HFFc6 (cell line): ENCODE measurements around the gene MKLN1. TPM values are rescaled to one million over a fixed set of nuclear protein-coding genes. Genes with fewer than 3 reads are reported as not detected.
A peak's percentile ranks its signal among the peaks of the same experiment; 100 is the strongest.

Experiments
- DNase-seq: peaks from one replicate; pipeline ENCODE4 v3.0.0-alpha.2; 2018
- H3K27ac Mint-ChIP-seq: 2 replicates; pipeline ENCODE4 v1.8.0; 2020; ENCODE audit warnings: mild to moderate bottlenecking, mixed read lengths
- H3K27me3 Mint-ChIP-seq: 2 replicates; pipeline ENCODE4 v1.8.0; 2021; ENCODE audit warnings: mild to moderate bottlenecking, moderate library complexity, mixed read lengths; ENCODE audit not compliant: insufficient read depth
- H3K36me3 Mint-ChIP-seq: 2 replicates; pipeline ENCODE4 v1.8.0; 2021; ENCODE audit warnings: low read depth, mixed read lengths
- H3K4me1 Mint-ChIP-seq: 2 replicates; pipeline ENCODE4 v1.8.0; 2020; ENCODE audit warnings: low read depth, mixed read lengths
- H3K4me3 Mint-ChIP-seq: 2 replicates; pipeline ENCODE4 v1.8.0; 2020; ENCODE audit warnings: mild to moderate bottlenecking, moderate library complexity, mixed read lengths
- H3K9me3 Mint-ChIP-seq: 2 replicates; pipeline ENCODE4 v1.8.0; 2020; ENCODE audit warnings: mild to moderate bottlenecking, mixed read lengths
- total RNA-seq, 6 experiments: library from RNA; stranded (reverse); fragmentation: NEBNext Ultra II Directional; extraction: Animal tissue kit (Norgen Biotek cat#: 25700); gene quantifications; 2 replicates in 1 of 6; 3 replicates in 5 of 6; pipeline ENCODE4 v1.2.3, GENCODE V29; 2021
- TF ChIP-seq, protein P1 (sequence below): fragments of 200-600 bp; sonication (generic); IDR thresholded peaks from 2 replicates; pipeline ENCODE4 v1.5.0; 2021; ENCODE audit warnings: antibody characterized with exemption, mild to moderate bottlenecking

MKLN1 gene
- total RNA-seq, 6 experiments from 2014 or later = 31.9 to 44.7 (median 38.6) TPM

DNA sequence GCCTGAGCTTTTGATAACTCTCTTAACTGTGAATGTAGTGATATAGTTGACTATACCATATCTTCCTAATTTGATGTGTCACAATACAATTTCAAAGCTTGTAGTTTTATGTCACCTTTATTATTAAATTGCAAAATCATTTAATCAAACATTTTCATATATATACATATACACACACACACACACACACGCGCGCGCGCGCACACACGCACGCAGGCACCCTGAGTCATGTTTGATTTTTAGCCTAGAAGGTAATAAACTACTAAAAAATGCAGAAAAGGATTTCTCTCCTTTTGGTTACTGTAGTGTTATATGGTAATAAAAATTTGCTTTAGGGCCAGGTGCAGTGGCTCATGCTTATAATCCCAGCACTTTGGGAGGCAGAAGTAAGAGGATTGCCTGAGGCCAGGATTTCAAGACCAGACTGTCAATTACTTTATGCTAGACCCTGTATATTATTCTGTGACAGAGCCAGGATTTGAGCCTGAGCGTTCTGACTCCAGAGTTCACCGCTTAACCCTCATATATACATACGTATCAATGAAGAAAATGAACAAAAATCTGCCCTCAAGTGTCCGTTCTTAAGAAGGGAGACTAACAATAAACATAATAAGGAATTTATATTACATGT lies 139.2 kb downstream of the MKLN1 start:
- Mint-ChIP-seq H3K36me3 (peaks cover 55% of the 10 kb centered on the region), H3K9me3 (no peaks in the 10 kb centered on the region), H3K27me3 (no peaks in the 10 kb centered on the region; the same call in 1 of the 2 replicates), H3K4me1 (no peaks in the 10 kb centered on the region), H3K4me3 (no peak overlapping the region), H3K27ac (no peak overlapping the region)
- TF ChIP-seq, protein P1, sequence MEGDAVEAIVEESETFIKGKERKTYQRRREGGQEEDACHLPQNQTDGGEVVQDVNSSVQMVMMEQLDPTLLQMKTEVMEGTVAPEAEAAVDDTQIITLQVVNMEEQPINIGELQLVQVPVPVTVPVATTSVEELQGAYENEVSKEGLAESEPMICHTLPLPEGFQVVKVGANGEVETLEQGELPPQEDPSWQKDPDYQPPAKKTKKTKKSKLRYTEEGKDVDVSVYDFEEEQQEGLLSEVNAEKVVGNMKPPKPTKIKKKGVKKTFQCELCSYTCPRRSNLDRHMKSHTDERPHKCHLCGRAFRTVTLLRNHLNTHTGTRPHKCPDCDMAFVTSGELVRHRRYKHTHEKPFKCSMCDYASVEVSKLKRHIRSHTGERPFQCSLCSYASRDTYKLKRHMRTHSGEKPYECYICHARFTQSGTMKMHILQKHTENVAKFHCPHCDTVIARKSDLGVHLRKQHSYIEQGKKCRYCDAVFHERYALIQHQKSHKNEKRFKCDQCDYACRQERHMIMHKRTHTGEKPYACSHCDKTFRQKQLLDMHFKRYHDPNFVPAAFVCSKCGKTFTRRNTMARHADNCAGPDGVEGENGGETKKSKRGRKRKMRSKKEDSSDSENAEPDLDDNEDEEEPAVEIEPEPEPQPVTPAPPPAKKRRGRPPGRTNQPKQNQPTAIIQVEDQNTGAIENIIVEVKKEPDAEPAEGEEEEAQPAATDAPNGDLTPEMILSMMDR = no peak
- no peak for DNase-seq

GRCh38 chr7:131467788-131468187 lies 140.1 kb downstream of the MKLN1 start:
- Mint-ChIP-seq H3K9me3 (no peaks in the 10 kb centered on the region), H3K4me1 (no peaks in the 10 kb centered on the region), H3K27ac (no peak overlapping the region), H3K27me3 (no peaks in the 10 kb centered on the region; the same call in 1 of the 2 replicates), H3K4me3 (no peak overlapping the region), H3K36me3 (peaks cover 52% of the 10 kb centered on the region)
- TF ChIP-seq, protein P1 = no peak
- no peak for DNase-seq

- TF ChIP-seq, protein P1 = no peak
- H3K36me3 Mint-ChIP-seq = peaks cover 56% of the 10 kb centered on the region
These were observed 143.8 kb downstream of the MKLN1 start for GRCh38 chr7:131471250-131472004.

GRCh38 chr7:131476740-131477139 lies 149.1 kb downstream of the MKLN1 start:
- TF ChIP-seq, protein P1 = no peak
- no peak for DNase-seq
- peaks cover 22% of the 10 kb centered on the region for H3K36me3 Mint-ChIP-seq
- H3K4me3 Mint-ChIP-seq = no peak overlapping the region
- peaks cover 16% of the 10 kb centered on the region for H3K4me1 Mint-ChIP-seq
- no peaks in the 10 kb centered on the region for H3K9me3 Mint-ChIP-seq
- H3K27me3 Mint-ChIP-seq = no peaks in the 10 kb centered on the region
- no peak overlapping the region for H3K27ac Mint-ChIP-seq

More at GRCh38 chr7:131471250-131472004, 143.8 kb downstream of the MKLN1 start:
- Mint-ChIP-seq H3K4me3 (no peak overlapping the region), H3K27me3 (no peaks in the 10 kb centered on the region; the same call in 1 of the 2 replicates), H3K4me1 (no peaks in the 10 kb centered on the region), H3K9me3 (no peaks in the 10 kb centered on the region), H3K27ac (no peak overlapping the region)
- DNase-seq = no peak

- peak overlapping the region; percentile 57 for H3K27ac Mint-ChIP-seq
- H3K9me3 Mint-ChIP-seq = no peaks in the 10 kb centered on the region
- H3K4me3 Mint-ChIP-seq = no peak overlapping the region; the same call in 1 of the 2 replicates
- H3K4me1 Mint-ChIP-seq = peaks cover 17% of the 10 kb centered on the region
- no peaks in the 10 kb centered on the region for H3K27me3 Mint-ChIP-seq
- H3K36me3 Mint-ChIP-seq = no peaks in the 10 kb centered on the region
- TF ChIP-seq, protein P1 = no peak
- peak; percentile 30 for DNase-seq
These were observed 153.0 kb downstream of the MKLN1 start for GRCh38 chr7:131480384-131481315.
